GM12892 (cell line): ENCODE measurements around the gene ZNF546.

Source experiments
- POLR2A ChIP-seq: IDR thresholded peaks from 2 replicates; pipeline ENCODE4 v1.6.1; 2011; ENCODE audit warnings: low read depth, low read length, control low read depth
- POLR2AphosphoS5 ChIP-seq: IDR thresholded peaks from 2 replicates; pipeline ENCODE4 v1.6.1; 2011; ENCODE audit warnings: low read depth, low read length, control low read depth
- TAF1 ChIP-seq: IDR thresholded peaks from 2 replicates; pipeline ENCODE4 v1.6.1; 2011; ENCODE audit warnings: low read depth, mild to moderate bottlenecking, control low read depth, low read length, borderline replicate concordance

GRCh38 chr19:39996811-39997637 lies at the start of gene ZNF546:
- TF ChIP-seq POLR2A (peak; percentile 96), TAF1 (peak; percentile 79; the same call in 1 of the 2 replicates), POLR2AphosphoS5 (peak; percentile 97)
